HCT116 (cell line): Measurements from ENCODE around the gene MAP3K5.

ENCODE experiments used
- CEBPB ChIP-seq: IDR thresholded peaks from 2 replicates; pipeline ENCODE4 v1.6.1; 2012; ENCODE audit warnings: low read depth
- CTCF ChIP-seq, 3 experiments: fragments of 200-600 bp in 1 of 3; sonication (generic) in 1 of 3; IDR thresholded peaks in 2 of 3; conservative IDR thresholded peaks in 1 of 3; 2 replicates each; pipeline ENCODE4 v1.5.1; 2012 to 2017; ENCODE audit warnings: low read depth in 2 of 3, low read length in 2 of 3, antibody characterized with exemption in 1 of 3, borderline replicate concordance in 1 of 3, control low read depth in 1 of 3, mild to moderate bottlenecking in 1 of 3, mixed read lengths in 1 of 3, mixed run types in 1 of 3, moderate library complexity in 1 of 3; ENCODE audit not compliant: insufficient read depth in 1 of 3
- EZH2phosphoT487 ChIP-seq: fragments of 200-600 bp; IDR thresholded peaks from 2 replicates; pipeline ENCODE4 v1.6.1; 2018; ENCODE audit warnings: antibody characterized with exemption, borderline replicate concordance

- no peak for TF ChIP-seq CTCF (IDR thresholded peaks at IDR 0.05 in 2 of 3, conservative IDR thresholded peaks at IDR 0.05 in 1 of 3; ENCODE audit: borderline replicate concordance in 1 of 3, insufficient read depth in 1 of 3, low read depth in 2 of 3, low read length in 2 of 3)
- no peak for TF ChIP-seq EZH2phosphoT487
- TF ChIP-seq CEBPB: no peak
Observed at GRCh38 chr6:136728976-136729515, 63.2 kb downstream of the MAP3K5 start.
